Measurements from ENCODE around the gene P2RY6.

The P2RY6 gene

DNA sequence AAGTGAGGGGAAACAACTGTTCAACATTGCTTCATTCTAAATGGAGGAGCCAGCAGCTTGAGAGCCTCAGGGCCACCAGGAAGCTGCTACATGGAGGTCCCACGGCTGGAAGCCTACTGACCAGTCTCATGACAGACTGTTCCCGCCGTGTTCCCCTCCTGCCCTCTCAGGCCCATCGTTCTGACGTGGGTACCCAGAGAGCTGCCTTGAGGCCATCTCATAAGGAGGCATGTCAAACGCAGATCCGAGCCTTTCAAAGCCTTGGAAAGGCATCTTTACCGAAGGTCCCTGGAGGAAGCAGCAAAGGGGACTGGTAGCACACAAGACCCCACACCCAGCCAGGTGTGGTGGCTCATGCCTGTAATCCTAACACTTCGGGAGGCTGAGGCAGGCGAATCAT is 27.6 kb downstream of the P2RY6 start:
- DNase-seq (ENCODE audit: low read depth): no peak
- TF ChIP-seq, protein P1, sequence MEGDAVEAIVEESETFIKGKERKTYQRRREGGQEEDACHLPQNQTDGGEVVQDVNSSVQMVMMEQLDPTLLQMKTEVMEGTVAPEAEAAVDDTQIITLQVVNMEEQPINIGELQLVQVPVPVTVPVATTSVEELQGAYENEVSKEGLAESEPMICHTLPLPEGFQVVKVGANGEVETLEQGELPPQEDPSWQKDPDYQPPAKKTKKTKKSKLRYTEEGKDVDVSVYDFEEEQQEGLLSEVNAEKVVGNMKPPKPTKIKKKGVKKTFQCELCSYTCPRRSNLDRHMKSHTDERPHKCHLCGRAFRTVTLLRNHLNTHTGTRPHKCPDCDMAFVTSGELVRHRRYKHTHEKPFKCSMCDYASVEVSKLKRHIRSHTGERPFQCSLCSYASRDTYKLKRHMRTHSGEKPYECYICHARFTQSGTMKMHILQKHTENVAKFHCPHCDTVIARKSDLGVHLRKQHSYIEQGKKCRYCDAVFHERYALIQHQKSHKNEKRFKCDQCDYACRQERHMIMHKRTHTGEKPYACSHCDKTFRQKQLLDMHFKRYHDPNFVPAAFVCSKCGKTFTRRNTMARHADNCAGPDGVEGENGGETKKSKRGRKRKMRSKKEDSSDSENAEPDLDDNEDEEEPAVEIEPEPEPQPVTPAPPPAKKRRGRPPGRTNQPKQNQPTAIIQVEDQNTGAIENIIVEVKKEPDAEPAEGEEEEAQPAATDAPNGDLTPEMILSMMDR (conservative IDR thresholded peaks at IDR 0.05; ENCODE audit: low read length): no peak

DNA sequence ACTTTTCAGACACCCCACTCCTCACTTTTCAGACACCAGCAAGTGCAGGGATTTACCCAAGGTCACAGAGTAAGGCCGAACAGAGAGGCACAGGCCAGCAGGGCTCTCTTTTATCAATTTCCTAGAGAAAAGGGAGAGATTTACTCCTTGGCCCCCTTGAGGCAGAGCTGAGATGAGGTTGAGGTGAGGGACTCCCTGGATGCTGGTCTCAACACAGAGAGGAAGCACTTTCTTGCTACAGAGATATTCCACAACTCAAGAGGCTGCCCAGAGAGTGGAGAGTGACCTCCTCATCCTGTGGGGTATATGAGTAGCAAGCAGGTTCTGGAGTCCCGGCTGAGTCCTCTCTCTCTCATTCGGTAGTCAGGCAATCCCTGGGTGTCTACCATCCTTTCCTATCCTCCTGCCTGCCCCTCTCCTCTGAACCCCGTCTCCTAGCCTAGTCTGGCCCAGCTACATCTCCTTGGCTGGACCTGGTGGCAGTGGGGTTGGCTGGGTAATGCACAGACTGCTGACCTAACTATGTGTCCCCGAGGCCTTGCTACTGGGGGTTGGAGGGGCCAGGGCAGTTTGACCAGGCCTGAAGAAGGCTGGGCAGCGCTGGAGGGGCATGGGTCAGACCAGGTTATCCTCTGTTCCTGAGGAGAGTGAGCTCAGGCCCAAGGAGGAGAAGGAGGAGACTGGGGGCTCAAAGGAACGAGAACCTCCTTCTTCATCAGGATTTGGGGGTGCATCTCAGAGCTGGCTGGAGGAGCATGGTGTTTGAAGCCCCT is 34.1 kb downstream of the P2RY6 start:
- no peak overlapping the region for H3K4me3 ChIP-seq (ENCODE audit: low read length)
- DNase-seq (ENCODE audit: low read depth): no peak
- TF ChIP-seq, protein P1 (conservative IDR thresholded peaks at IDR 0.05; ENCODE audit: low read length): peak; percentile 15; the same call in 1 of the 2 replicates

More for the DNA sequence above, 27.6 kb downstream of the P2RY6 start:
- H3K4me3 ChIP-seq (ENCODE audit: low read length): no peak overlapping the region

DNA sequence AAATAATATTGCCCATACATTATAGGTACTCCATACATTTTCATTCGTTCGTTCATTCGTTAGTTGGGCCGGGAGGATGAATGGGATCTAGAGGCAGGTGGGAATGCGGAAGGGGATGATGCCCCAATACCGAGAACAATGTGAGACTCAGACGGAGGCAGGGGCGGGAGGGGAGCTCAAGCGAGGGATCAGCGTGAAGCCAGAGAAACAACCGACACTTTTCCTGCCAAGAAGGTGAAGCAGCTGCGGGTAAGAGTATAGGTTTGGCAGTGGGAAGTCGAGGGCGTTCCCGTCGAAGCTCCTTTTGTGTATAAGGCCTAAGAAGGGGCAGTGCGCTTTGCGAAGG is 34.8 kb downstream of the P2RY6 start:
- DNase-seq (ENCODE audit: low read depth): no peak
- H3K4me3 ChIP-seq (ENCODE audit: low read length): peak overlapping the region; percentile 60
- TF ChIP-seq, protein P1 (conservative IDR thresholded peaks at IDR 0.05; ENCODE audit: low read length): no peak

DNA sequence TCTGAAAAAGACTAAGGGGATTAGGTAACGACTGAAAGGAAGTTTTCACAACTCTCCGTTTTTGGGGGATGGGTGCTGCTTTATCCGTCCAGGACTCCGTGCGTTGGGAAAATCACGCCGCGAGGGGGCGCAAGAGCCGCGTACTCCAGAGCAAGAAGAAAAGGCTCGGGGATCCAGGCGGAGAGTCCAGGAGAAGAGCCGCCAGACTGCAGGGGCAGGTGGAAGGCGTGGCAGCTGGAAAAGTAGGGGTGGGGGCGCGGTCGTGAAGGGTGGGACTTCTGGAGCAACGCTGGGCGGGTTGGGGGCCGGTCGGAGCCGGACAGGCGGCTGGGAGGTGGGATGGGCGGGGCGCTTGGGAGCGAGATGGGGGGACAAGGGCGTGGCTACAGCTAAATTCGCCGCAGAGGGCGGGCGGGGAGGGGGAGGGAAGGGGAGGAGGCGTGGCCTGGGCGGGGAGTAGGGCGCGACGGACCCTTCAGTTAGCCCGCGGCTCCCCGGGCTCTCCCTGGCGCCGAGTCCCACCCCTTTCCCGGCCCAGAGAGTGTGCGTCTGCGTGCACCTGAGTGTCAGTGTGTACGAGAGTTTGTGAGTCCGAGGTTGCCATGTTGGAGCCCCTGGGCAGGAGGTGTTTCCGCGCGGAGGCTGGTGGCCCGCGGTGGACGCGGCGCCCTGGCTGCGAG is 35.3 kb downstream of the P2RY6 start:
- DNase-seq (ENCODE audit: low read depth): peak; percentile 98
- TF ChIP-seq, protein P1 (conservative IDR thresholded peaks at IDR 0.05; ENCODE audit: low read length): peak; percentile 82
- H3K4me3 ChIP-seq (ENCODE audit: low read length): peak overlapping the region; percentile 87

DNA sequence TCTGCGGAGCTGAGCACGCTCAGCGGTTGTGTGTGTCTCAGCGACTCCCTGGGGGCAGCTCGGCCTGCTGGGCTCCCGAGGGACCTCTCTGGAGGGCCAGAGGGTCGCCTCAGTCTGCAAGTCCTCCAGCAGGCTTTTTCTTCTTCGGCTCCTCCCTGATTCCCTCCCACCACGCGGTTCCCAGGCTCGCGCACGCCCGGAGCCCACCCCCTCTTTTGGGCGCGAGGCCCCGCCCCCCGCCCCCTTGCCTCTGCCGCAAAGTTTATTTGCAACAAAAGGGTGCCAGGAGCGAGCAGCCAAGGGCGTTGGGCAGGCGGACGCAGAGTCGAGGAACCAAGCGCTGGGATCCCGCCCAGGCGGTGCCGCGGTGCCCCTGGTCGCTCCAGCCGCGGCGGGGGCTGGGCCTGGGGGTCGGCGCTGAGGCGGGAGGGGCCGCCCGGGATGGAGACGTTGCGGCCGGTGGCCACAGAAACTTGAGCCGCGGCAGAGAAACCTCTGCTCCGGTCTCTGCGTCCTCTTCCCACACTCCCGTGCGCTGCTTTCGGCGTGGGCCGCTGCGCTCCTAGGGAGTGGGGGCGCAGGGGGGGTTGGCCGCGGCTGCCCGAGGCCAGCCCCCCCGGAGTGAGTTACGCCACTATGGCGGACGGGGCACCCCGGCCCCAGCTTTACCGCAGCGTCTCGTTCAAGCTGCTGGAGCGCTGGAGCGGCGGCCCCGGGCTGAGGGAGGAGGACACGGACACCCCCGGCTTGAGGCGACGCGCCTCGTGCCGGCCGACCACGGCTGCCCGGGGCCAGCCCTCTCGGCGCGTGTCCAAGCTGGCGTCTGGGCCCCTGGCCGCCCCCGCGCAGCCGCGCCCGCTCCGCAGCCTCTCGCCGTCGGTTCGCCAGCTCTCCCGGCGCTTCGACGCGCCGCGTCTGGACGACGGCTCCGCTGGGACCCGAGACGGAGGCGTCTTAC is 36.1 kb downstream of the P2RY6 start, which contains the start of gene ARHGEF17:
TSS of gene ARHGEF17 (plus strand) at position 274 of the 958 bp plus-strand sequence. CDS start at position 637, 363 bp downstream.
- peak; percentile 76 for DNase-seq (ENCODE audit: low read depth)
- TF ChIP-seq, protein P1 (conservative IDR thresholded peaks at IDR 0.05; ENCODE audit: low read length): no peak
- peak within 1 kb of the TSS; percentile 87 for H3K4me3 ChIP-seq (ENCODE audit: low read length)

DNA sequence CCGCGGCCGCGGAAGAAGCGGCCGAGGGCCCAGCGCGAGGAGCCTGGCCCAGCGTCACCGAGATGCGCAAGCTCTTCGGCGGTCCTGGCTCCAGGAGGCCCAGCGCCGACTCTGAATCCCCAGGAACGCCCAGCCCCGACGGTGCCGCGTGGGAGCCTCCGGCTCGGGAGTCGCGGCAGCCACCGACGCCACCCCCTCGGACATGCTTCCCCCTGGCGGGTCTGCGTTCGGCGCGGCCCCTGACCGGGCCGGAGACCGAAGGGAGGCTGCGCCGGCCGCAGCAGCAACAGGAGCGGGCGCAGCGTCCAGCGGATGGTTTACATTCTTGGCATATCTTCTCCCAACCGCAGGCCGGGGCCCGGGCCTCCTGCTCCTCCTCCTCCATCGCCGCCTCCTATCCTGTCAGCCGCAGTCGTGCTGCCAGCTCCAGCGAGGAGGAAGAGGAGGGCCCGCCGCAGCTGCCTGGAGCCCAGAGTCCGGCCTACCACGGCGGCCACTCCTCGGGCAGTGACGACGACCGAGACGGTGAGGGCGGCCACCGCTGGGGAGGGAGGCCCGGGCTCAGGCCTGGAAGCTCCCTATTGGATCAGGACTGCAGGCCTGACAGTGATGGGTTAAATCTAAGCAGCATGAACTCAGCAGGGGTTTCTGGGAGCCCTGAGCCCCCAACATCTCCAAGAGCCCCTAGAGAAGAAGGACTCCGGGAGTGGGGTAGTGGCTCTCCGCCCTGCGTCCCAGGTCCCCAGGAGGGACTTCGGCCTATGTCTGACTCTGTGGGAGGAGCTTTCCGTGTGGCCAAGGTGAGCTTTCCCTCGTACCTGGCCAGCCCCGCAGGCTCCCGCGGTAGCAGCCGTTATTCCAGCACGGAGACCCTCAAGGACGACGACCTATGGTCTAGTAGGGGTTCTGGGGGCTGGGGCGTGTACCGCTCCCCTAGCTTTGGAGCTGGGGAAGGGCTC is 37.1 kb downstream of the P2RY6 start:
- peak overlapping the region; percentile 87 for H3K4me3 ChIP-seq (ENCODE audit: low read length)
- TF ChIP-seq, protein P1 (conservative IDR thresholded peaks at IDR 0.05; ENCODE audit: low read length): no peak
- DNase-seq (ENCODE audit: low read depth): peak; percentile 98
